Left forelimb (tissue), 1 donor: ENCODE data around the gene GRK6.

Source experiments
- DNase-seq: peaks from one replicate; pipeline ENCODE4 v3.0.0-alpha.2; 2018; ENCODE audit warnings: low spot score

GRK6 gene

GRCh38 chr5:177487144-177487543, 60.7 kb downstream of the GRK6 start:
- DNase-seq: no peak

- DNase-seq: no peak
Observed at GRCh38 chr5:177487975-177488374, 61.5 kb downstream of the GRK6 start.

- no peak for DNase-seq
Observed at GRCh38 chr5:177489119-177489716, 62.7 kb downstream of the GRK6 start.

DNA sequence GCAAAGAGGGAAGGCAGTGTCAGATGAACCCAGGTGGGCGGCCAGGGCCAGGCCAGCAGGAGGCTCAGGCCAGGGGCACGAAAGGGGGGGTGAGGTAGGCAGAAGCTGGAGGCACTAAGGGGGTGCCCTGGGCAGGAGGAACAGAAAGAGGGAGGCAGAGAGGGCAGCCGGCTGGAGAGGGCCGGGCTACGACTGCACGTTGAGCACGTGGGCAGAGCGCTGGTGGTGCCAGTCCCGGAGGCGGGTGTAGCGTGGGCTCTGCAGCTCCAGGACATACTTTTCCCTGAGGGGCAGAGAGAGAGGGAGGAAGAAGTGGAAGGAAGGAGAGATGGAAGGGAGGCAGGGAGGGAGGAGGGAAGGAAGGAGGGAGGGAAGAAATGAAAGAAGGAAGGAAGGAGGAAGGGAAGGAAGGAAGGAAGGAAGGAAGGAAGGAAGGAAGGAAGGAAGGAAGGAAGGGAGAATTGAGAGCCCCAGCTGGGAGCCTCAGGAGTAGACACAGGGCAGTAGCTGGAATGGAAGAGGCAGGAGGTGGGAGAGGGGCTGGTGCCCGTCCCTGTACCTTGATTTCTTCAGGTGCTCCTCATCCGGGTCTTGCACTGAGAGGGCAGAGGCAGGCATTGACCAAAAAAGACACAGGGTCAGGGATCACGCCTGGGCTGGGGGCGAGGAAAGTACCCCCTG, 64.0 kb downstream of the GRK6 start:
- DNase-seq: no peak

DNA sequence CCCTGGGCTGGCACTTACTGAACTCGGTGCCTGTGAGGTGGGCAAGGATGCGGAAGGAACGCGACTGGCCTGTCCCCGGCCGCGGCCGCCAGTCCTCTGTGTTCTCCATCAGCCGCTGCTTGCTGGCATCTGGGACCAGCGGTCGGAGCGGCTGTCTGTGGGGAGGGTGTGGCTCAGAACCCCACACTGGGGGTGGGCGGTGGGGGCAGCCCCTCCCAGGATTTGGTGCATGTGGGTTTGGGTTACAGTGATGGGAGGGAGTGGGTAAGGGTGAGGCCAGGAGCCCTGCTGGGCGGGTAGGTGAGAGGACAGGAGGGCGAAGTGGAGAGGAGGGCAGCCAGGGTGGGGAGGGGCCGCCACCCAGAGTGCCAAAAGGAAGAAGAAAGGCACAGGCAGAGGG, 64.5 kb downstream of the GRK6 start:
- no peak for DNase-seq

GRCh38 chr5:177491429-177491945, 65.0 kb downstream of the GRK6 start:
- no peak for DNase-seq

DNA sequence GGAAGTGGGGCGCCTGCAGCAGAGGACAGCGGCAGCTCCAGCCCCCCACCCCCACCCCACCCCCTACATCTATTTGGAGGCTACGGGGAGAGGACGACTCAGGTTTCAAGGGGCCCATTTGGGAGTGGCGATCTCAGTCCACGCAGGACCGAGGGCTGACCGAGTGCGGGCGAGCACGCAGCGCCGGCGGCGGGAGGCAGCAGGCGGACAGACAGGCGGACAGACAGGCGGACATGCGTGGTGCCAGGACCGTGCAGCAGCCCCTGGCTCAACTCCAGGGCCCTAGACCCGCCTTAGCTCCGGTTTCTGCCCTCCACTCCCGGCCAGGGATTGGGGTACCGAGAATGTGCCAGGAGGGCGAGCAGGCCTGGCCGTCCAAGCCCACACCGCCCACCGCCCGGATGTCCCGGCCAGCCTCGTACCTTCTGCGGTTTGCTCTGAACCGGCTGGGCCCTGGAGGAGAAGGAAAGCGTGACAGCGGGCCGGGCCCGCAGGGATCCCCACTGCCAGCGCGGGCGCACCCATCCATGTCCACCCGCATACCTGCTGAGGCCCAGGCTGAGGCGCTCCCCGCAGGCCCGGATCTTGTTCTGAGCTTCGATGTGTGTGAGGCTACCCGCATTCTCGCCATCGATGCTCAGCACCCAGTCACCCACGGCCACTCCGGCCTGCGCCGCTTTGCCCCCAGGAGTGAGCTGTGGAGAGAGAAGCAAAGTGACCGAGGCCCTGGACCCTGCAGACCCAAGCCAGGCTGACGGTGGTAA, 65.7 kb downstream of the GRK6 start:
- no peak for DNase-seq
